MM.1S (cell line): ENCODE results near the gene TRMT61A.

Source experiments
- EZH2phosphoT487 ChIP-seq: fragments of 300-600 bp; sonication (generic); IDR thresholded peaks from 2 replicates; pipeline ENCODE4 v1.6.1; 2018; ENCODE audit warnings: antibody characterized with exemption, low read length
- TF ChIP-seq, protein P1 (sequence below): fragments of 300-600 bp; sonication (generic); IDR thresholded peaks from 2 replicates; pipeline ENCODE4 v1.5.1; 2016; ENCODE audit warnings: antibody characterized with exemption, low read length, mixed read lengths

DNA sequence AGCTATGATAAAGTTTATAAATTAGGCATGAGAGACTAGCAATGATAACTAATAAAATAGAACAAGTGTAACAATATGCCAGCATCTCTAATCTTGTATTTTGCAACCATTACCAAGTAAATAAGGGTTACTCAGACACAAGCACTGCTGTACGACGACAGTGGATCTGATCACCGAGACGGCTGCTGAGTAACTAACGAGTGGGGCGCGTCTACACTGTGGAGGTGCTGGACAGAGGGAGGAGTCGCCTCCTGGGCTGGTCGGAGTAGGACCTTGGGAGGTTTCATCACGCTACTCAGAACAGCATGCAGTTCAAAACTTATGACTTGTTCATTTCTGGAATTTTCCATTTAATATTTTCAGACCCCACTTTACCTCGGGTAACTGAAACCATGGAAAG lies 52.2 kb downstream of the TRMT61A start:
- TF ChIP-seq EZH2phosphoT487, result no peak
- TF ChIP-seq, protein P1, sequence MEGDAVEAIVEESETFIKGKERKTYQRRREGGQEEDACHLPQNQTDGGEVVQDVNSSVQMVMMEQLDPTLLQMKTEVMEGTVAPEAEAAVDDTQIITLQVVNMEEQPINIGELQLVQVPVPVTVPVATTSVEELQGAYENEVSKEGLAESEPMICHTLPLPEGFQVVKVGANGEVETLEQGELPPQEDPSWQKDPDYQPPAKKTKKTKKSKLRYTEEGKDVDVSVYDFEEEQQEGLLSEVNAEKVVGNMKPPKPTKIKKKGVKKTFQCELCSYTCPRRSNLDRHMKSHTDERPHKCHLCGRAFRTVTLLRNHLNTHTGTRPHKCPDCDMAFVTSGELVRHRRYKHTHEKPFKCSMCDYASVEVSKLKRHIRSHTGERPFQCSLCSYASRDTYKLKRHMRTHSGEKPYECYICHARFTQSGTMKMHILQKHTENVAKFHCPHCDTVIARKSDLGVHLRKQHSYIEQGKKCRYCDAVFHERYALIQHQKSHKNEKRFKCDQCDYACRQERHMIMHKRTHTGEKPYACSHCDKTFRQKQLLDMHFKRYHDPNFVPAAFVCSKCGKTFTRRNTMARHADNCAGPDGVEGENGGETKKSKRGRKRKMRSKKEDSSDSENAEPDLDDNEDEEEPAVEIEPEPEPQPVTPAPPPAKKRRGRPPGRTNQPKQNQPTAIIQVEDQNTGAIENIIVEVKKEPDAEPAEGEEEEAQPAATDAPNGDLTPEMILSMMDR, result no peak
